ENCODE data around the gene H2AZ2.
"Not testable (repeated sequence)": the region's sequence is repeated elsewhere in the genome, so short reads cannot be mapped to it uniquely, and the experiment has no call there.

The H2AZ2 gene

DNA sequence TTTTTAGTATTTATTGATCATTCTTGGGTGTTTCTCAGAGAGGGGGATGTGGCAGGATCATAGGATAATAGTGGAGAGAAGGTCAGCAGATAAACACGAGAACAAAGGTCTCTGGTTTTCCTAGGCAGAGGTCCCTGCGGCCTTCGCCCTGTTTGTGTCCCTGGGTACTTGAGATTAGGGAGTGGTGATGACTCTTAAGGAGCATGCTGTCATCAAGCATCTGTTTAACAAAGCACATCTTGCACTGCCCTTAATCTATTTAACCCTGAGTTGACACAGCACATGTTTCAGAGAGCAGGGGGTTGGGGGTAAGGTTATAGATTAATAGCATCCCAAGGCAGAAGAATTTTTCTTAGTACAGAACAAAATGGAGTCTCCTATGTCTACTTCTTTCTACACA, 22.4 kb upstream of the H2AZ2 start:
- not testable (repeated sequence) for DNase-seq

DNA sequence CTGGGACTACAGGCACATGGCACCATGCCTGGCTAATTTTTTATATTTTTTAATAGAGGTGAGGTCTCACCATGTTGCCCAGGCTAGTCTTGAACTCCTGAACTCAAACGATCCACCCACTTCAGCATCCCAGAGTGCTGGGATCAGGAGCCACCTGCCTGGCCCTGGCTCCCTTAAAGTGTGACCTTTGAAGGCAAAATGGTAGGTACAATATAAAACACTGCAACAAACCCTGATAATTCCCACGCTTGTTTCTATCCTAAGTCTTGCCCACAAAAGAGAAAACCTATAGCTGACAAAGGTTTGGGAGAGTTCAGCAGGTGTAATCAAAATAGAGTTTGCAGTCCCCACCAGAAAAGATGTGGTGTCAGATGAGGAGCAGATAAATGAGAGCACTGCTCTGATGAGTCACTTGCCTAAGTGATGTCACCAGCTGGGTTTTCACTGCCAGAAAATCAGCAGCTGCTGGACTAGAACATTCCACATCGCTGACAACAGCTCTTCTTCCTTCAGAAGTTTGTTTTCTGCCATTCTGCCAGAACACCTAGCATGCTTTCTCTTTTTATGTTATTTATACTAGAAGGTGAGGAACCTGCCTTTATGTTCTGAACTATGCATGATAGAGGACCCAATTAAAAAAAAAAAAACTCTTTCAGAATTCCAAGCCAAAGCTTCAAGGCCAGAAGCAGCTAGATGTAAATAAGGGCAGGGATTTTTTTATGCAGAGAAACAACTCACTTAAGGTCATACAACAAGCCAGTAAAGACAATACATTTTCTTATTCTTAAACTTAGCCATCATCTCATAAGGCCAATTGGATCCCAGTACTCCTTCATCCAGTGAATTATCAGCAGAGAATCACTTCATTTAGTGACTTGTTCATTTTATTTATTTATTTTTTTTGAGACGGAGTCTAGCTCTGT, 19.4 kb upstream of the H2AZ2 start:
- no peak for DNase-seq

DNA sequence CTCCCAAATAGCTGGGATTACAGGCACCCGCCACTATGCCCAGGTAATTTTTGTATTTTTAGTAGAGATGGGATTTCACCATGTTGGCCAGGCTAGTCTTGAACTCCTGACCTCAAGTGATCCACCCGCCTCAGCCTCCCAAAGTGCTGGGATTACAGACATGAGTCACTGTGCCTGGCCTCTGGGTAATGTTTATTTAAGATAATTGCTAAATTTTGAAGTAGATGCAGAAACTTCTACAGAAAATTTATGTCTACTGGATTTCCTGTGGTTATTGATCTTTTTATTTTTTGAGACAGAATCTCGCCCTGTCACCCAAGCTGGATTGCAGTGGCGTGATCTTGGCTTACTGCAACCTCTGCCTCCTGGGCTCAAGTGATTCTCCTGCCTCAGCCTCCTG, 14.1 kb upstream of the H2AZ2 start:
- not testable (repeated sequence) for DNase-seq

DNA sequence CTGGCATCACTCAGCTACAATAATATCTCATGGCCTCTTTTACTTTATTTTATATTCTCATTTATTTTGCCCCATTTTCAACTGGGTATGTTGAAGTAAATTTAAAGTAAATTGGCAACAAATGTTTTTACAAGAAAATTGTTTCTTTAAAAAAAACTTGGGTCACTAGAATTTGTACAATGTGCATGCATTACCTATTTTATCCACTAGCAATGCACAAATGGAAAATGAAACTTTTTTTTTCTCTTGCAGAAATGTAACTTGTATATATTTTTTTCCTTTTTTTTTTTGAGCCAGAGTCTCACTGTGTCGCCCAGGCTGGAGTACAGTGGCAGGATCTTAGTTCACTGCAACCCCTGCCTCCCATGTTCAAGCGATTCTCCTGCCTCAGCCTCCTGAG, 10.3 kb upstream of the H2AZ2 start:
- DNase-seq: no peak

DNA sequence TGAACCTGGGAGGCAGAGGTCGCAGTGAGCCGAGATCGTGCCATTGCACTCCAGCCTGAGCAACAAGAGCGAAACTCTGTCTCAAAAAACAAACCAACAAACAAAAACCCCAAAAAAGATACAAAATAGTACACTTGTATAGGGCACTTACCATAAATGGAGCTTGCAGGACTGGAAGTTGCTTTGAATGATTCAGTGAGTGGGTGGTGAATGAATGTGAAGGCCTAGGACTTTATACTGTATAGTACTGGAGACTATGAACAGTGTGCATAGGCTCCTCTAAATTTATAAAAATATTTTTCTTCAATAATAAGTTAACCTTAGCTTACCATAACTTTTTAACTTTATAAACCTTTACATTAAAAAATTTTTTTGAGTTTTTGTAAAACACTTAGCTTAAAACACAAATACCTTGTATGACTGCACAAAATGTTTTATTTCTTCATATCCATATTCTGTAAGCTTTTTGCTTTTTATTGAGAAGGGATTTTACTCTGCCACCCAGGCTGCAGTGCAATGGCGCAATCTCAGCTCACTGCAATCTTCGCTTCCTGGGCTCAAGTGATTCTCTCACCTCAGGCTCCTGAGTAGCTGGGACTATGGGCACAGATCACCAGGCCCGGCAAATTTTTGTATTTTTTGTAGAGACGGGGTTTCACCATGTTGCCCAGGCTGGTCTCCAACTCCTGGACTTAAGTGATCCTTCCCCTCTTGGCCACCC, 6.9 kb upstream of the H2AZ2 start:
- DNase-seq: no peak

DNA sequence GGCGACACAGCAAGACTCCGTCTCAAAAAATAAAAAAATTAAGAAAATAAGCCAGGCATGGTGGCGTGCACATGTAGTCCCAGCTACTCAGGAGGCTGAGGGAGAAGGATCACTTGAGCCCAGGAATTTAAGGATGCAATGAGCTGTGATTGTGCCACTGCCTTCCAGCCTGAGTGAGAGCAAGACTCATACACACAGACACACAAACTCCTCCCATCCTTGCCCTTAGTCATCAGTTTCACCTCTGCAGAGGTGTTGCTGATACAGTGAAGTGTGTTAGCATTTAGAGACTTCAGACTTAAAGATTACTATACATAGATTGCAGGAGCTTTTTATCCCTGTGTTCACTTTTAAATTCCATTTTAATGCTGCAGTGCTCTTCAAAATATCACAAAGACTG, 5.5 kb upstream of the H2AZ2 start:
- DNase-seq: no peak

DNA sequence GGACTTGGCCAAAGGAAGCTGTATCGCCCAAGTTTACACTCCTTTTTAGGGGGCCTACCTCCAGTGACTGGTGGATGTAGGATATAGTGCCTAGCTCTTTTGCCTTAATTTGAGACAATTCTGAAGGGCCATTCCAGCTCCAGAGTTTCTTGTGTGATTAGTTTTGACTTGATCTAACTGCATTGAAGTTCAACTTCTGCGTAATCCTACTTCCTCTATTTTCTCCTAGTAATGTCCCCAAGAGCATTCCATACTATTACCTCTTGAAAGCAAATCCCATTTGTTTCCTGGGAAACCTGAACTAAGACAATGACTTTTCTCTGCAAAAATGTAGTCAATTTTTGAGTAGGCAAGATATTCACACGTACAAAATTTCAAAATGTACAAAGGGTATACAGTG, 4.7 kb upstream of the H2AZ2 start:
- DNase-seq: no peak

DNA sequence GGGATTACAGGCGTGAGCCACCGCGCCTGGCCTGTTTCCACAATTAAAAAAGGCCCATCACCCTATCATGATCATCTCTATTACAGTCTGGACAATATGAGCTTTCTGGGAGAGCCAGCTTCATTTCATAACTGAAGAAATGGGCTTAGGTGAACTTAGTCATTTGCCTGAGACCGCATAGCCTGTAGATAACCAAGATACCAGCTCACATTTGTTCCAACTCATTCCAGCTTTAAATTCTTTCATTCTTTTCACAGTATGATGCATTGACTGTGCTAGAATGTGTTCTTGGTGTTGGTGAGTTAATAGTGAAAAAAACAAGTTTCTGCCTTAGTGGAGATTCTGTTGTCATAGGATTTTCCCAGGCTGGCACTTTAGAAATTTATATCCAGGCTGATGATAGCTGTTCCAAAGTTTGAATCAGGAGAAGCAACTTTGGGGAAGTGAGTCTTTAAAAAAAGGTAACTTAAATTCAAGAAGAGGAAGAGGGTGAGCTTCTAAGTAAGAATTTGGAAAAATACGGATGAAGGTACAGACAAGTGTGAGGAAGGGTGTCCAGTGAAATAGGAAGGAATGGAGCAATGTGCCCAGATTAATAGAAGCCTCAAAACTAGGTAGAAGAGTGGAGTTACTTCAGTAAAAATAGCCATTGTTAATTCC, 2.1 kb upstream of the H2AZ2 start:
- DNase-seq: no peak

DNA sequence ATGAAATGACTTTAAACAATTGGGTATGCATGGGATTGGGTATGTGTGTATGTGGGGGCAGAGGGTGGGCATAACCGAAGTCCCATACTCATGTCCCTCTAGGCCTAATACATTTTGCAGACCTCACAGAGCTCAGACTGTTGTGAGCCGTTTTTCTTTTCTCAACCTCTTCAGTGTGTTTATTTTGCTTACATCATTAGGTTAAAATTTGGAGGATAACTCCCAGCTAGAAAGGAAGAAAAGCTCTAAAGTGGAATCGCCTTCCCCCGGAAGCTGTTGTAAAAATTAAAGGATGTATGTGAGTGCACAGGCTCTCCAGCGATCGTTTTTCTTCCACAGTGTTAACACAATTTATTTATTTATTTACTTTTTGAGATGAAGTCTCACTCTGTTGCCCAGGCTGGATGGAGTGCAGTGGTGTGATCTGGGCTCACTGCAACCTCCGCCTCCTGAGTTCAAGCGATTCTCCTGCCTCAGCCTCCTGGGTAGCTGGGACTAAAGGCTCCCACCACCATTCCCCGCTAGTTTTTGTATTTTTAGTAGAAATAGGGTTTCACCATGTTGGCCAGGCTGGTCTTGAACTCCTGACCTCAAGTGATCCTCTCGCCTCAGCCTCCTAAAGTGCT, 1.5 kb upstream of the H2AZ2 start:
- DNase-seq: peak in 1 of 2 experiments; percentile 12

DNA sequence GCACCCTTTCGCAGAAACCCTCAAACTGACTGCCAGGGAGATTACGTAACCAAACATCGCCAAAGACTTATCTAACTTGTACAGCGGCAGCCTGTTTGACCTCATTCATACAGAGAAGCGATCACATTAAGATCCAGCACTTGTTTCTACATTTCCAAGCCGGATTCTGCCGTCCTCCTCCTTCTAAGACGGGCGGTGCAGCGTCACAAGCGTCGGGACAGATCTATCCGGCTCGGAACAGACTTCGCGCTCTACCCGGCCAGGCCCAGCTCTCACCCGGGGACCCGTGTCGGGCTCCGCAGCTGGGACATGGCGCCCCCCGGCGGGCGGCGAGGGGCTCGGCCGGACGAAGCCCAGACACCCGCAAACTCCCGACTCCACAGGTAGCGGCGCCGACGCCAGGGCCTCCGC, 373 bp downstream of the H2AZ2 start:
- DNase-seq: peak; percentile 91 to 93

DNA sequence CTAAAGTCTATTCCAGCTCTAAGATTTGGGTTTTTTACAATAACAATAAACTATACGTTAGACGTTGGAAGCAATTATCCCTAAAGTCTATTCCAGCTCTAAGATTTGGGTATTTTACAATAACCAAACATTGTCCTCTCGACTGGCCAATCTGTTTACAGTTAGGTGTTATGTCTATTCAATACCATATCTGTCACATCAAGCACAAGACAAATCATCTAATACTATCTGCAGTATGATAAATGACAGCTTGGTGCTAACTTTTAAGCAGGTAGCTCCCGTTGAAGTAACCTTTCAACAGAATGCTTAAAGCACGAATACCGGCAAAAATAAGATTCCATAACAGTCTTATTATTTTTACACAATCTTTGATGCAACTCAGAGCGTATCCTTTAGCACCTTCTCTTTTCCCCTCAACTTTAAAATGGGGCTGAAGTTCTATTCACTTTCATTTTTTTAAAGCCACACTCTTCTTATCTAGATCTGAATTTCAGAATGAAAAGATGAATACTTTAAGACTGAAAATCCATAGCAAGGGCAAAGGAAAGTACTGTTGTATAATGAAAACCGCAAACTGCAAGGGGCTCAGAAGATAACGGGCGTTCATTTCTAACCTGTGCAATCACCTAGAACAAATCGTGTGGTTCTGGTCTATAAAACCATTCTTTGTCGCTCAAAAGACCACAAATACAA, 925 bp downstream of the H2AZ2 start:
- no peak for DNase-seq

DNA sequence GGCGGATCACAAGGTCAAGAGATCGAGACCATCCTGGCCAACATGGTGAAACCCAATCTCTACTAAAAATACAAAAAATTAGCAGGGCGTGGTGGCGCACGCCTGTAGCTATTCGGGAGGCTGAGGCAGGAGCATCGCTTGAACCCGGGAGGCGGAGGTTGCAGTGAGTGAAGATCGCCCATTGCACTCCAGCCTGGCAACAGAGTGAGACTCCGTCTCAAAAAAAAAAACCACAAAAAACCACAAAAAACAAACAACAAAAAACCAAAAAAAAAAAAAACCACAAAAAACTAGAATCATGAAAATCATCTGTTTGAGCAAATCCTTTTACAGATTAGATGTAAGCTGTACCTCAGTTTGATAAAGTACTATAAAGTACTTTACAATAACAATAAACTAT, 1.5 kb downstream of the H2AZ2 start:
- not testable (repeated sequence) for DNase-seq

DNA sequence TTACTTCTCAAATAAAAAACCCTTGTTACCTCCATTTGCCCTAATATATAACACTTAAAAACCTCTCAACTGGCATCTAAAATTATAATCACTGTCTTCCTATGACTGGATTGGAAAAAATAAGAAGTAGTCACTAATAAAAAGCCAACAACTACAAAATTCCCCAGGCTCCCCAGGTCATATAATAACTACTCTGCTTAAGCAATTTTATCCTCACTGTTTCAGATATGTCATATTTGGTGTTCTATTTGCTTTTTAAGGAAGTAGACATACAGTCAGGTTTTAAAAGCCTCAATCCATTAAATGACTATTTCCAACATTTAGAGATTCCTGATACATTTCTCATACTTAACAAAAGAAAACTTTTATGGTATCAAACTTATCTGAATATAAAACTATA, 2.4 kb downstream of the H2AZ2 start:
- no peak for DNase-seq

DNA sequence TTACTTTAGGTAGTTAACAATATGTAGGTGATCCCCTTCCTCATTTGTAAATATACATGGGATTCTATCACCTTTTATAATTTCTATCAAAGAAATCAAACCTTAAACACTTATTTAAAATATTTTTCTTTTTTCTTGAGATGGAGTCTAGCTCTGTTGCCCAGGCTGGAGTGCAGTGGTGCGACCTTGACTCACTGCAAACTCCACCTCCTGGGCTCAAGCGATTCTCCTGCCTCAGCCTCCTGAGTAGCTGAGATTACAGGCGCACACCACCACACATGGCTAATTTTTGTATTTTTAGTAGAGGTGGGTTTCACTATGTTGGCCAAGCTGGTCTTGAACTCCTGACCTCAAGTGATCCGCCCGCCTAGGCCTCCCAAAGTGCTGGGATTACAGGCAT, 4.4 kb downstream of the H2AZ2 start:
- not testable (repeated sequence) for DNase-seq

DNA sequence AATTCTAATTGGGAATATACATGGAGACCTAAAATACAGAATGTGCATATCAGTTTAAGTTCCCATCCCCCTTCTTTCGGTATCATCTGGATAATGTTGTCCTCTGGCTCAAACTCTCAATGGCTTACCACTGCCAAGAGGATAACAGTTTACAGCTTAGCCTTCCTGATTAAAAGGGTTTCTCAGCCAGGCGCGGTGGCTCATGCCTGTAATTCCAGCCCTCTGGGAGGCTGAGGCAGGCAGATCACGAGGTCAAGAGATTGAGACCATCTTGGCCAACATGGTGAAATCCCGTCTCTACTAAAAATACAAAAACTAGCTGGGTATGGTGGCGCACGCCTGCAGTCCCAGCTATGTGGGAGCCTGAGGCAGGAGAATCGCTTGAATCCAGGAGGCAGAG, 5.2 kb downstream of the H2AZ2 start:
- DNase-seq: not testable (repeated sequence)

DNA sequence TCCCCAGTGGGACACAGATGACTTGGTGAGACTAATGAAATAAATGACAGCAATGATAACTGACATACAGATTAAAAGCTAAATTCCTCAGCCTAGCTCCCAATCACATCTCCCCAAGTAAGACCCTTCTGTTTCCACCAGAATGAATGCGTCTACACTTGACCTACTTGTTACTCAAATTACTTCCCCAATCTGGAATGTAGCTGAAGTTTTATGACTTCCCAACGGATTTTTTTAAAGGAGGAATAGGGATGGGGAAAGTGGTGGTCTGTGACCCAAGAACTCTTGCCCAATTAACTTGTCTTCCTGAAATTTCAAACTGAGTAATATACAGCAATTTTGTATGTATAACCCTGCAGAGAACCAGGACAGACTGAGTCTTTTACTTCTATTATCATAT, 9.1 kb downstream of the H2AZ2 start:
- DNase-seq: no peak

DNA sequence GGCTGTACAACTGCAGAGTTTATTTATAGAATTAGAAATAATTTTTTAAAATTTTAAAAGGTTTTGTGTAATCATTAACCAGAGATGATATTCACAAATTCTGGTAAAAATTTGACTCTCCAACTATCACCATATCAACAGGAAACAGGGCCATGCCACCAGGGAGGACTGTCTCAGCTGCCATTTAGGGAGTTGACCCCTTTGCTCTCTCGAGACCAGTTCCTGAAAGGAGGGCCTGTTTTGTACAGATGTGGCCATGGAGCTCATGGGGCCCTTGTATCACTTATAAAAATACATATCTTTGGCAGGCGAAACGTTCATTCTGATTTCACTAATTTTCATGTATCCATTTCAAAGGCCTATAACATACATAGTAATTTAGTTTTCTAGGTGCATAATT, 20.3 kb downstream of the H2AZ2 start:
- DNase-seq: no peak

DNA sequence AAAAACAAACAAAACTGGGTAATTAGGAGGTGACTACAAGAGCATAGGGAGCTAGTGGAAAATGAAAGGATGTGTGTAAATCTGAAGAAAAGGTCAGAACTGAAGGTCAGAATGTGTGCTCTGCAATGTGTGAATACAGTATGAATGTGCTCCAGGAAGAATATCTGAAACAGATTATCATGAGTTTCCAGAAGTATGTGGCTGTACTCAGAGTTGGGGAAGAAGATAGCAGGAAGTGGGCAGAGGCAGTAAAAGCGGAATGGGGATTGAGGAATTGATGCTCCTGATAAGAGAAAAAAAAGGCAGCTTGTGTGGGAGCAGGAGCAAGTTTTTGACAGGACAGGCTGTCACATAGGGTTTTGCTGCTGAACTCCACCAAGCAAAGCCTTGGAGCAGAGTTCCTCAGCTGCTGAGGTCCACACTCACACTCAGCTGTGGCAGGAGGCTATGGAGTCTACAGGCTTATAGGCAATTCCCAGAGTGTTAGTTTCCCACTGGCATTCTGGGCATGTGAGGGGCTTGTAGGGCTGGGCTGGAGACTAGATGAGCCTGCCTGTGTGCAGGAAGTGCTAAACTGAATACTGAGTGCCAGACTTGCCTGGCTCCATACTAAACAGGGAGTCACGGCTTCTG, 22.9 kb downstream of the H2AZ2 start:
- no peak for DNase-seq

DNA sequence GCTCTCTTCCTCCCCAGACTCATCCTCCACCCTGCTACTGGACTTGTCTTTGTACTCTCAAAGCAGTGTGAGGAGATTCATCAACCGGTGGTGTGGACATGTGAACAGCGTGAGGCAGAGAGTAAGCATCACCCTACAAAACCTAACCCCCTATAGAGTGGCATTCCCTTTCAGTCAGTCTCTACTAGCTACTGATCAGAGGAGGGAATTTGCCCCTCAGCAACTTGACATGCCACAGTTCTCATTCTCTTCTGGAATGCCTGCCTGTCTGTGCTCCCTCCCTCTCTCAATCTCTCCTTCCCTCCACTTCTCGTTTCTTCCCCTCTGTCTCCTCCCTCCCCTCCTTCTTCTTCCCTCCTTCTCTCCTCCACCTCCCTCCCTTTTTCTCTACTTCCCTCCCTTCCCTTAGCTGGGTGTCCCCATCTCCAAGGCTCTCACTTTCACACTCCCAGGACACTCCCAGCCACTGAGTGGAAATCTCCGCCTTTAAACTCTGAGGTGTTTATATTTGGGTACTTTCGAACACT, 24.6 kb downstream of the H2AZ2 start:
- DNase-seq: no peak

DNA sequence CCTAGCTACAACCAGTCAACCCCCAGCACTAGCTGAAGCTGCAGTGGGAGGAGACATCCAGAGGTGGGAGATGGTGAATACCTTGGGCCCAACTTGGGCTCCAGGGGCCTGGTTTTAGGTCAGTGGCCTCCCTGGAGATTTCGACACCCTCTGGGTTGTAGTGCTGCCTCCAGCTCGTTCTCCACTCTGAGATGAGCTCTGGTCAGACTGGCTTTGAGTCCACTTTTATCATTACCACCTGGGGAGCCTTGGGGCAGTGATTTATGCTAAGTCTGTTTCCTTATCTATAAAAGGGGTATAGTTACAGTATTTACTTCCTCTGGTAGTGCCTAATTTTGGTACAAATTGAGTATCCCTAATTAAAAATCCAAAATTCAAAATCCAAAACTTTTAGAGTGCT, 28.6 kb downstream of the H2AZ2 start:
- no peak for DNase-seq

DNA sequence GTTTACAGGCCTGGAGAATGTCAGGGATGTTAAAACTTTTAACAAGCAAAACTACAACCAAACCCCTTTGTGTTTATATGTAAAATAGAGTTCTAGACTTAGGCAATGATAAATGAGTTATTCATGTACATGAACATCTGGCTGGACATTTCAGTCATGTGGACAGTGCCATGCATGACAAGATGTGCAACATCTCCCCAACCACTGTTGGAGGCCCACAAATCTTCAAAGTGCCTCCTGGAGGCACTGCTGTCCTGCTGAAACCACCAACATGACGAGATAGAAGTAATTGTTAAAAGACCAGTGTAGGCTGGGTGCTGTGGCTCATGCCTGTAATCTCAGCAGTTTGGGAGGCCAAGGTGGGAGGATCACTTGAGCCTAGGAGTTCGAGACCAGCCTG, 33.0 kb downstream of the H2AZ2 start:
- no peak for DNase-seq

DNA sequence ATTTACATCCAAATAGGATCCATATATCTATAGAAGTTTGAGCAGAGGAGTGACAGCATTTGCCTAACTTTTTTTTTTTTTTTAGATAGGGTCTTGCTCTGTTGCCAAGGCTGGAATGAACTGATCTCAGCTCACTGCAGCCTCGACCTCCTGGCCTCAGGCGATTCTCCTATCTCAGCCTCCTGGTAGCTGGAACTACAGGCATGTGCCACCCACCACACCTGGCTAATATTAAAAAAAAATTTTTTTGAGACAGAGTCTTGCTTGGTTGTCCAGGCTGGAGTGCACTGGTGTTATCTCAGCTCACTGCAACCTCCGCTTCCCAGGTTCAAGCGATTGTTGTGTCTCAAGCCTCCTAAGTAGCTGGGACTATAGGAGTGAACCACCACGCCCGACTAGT, 36.3 kb downstream of the H2AZ2 start:
- DNase-seq: no peak

Measured in NCI-H2081 (cell line).